Measurements from ENCODE around the gene STRN4. TPM values are rescaled to one million over a fixed set of nuclear protein-coding genes. Genes with fewer than 3 reads are reported as not detected.

Gene STRN4
- polyA plus RNA-seq, 4 donors, result 69.5 to 98.6 (median 76.2) TPM

GRCh38 chr19:46745030-46745429 lies 1.2 kb downstream of the STRN4 start:
- DNase-seq (ENCODE audit: low read depth in 4 of 4, low spot score in 3 of 4), result no peak

GRCh38 chr19:46744005-46744691 lies 2.1 kb downstream of the STRN4 start:
- no peak for DNase-seq (ENCODE audit: low read depth in 4 of 4, low spot score in 3 of 4)

GRCh38 chr19:46742926-46743480 lies 3.2 kb downstream of the STRN4 start:
- no peak for DNase-seq (ENCODE audit: low read depth in 4 of 4, low spot score in 3 of 4)

- no peak for DNase-seq (ENCODE audit: low read depth in 4 of 4, low spot score in 3 of 4)
Observed at GRCh38 chr19:46741447-46741846, 4.8 kb downstream of the STRN4 start.

- no peak for DNase-seq (ENCODE audit: low read depth in 4 of 4, low spot score in 3 of 4)
Observed at GRCh38 chr19:46739290-46739771, 6.9 kb downstream of the STRN4 start.

GRCh38 chr19:46737761-46738171 lies 8.5 kb downstream of the STRN4 start:
- DNase-seq (ENCODE audit: low read depth in 4 of 4, low spot score in 3 of 4), result no peak

- no peak for DNase-seq (ENCODE audit: low read depth in 4 of 4, low spot score in 3 of 4)
Observed at GRCh38 chr19:46737298-46737654, 9.0 kb downstream of the STRN4 start.

- no peak for DNase-seq (ENCODE audit: low read depth in 4 of 4, low spot score in 3 of 4)
Observed at GRCh38 chr19:46736531-46737297, 9.5 kb downstream of the STRN4 start.

GRCh38 chr19:46733690-46734292 lies 12.5 kb downstream of the STRN4 start:
- DNase-seq (ENCODE audit: low read depth in 4 of 4, low spot score in 3 of 4), result no peak

- no peak for DNase-seq (ENCODE audit: low read depth in 4 of 4, low spot score in 3 of 4)
Observed at GRCh38 chr19:46732966-46733689, 13.1 kb downstream of the STRN4 start.

- DNase-seq (ENCODE audit: low read depth in 4 of 4, low spot score in 3 of 4), result no peak
Observed at GRCh38 chr19:46732172-46732938, 13.9 kb downstream of the STRN4 start.

GRCh38 chr19:46731584-46731983 lies 14.7 kb downstream of the STRN4 start:
- DNase-seq (ENCODE audit: low read depth in 4 of 4, low spot score in 3 of 4), result no peak

- no peak for DNase-seq (ENCODE audit: low read depth in 4 of 4, low spot score in 3 of 4)
Observed at GRCh38 chr19:46731007-46731501, 15.2 kb downstream of the STRN4 start.

- DNase-seq (ENCODE audit: low read depth in 4 of 4, low spot score in 3 of 4), result no peak
Observed at GRCh38 chr19:46730595-46730994, 15.7 kb downstream of the STRN4 start.

- DNase-seq (ENCODE audit: low read depth in 4 of 4, low spot score in 3 of 4), result no peak
Observed at GRCh38 chr19:46730187-46730586, 16.1 kb downstream of the STRN4 start.

GRCh38 chr19:46729696-46730095 lies 16.6 kb downstream of the STRN4 start:
- no peak for DNase-seq (ENCODE audit: low read depth in 4 of 4, low spot score in 3 of 4)

- no peak for DNase-seq (ENCODE audit: low read depth in 4 of 4, low spot score in 3 of 4)
Observed at GRCh38 chr19:46728693-46729339, 17.4 kb downstream of the STRN4 start.

GRCh38 chr19:46728208-46728607 lies 18.0 kb downstream of the STRN4 start:
- no peak for DNase-seq (ENCODE audit: low read depth in 4 of 4, low spot score in 3 of 4)

GRCh38 chr19:46727757-46728156 lies 18.5 kb downstream of the STRN4 start:
- DNase-seq (ENCODE audit: low read depth in 4 of 4, low spot score in 3 of 4), result no peak
